Lung (tissue), 12 donors: Measurements from ENCODE around the gene CYB561D1. TPM values are rescaled to one million over a fixed set of nuclear protein-coding genes. Genes with fewer than 3 reads are reported as not detected.

ENCODE experiments used
- ATAC-seq: fragments of 200-7000 bp; cut with Tn5 transposase; one replicate; pipeline ENCODE4 v1.9.1; 2020; ENCODE audit warnings: moderate number of reproducible peaks; ENCODE audit not compliant: insufficient read depth, low FRiP score
- DNase-seq, 3 donors: peaks; one replicate each; pipeline ENCODE4 v3.0.0-alpha.2; 2013 to 2017
- H3K27ac ChIP-seq, 2 donors: one replicate each; pipeline ENCODE4 v1.5.1; 2013; ENCODE audit warnings: mild to moderate bottlenecking in 2 of 2, moderate library complexity in 2 of 2, control low read depth in 1 of 2, inconsistent platforms in 1 of 2, low read depth in 1 of 2, low read length in 1 of 2
- H3K27me3 ChIP-seq, 3 donors: one replicate each; pipeline ENCODE4 v1.5.1; 2013; ENCODE audit warnings: low read length in 2 of 3; ENCODE audit not compliant: control insufficient read depth in 3 of 3, insufficient read depth in 3 of 3
- H3K36me3 ChIP-seq, 4 donors: one replicate each; pipeline ENCODE4 v1.5.1; 2013; ENCODE audit warnings: low read length in 4 of 4, mild to moderate bottlenecking in 1 of 4, moderate library complexity in 1 of 4; ENCODE audit not compliant: control insufficient read depth in 4 of 4, insufficient read depth in 4 of 4
- H3K4me1 ChIP-seq, 5 donors: one replicate each; pipeline ENCODE4 v1.5.1; 2013; ENCODE audit warnings: low read length in 5 of 5, mild to moderate bottlenecking in 2 of 5, moderate library complexity in 1 of 5; ENCODE audit not compliant: control insufficient read depth in 5 of 5, insufficient read depth in 5 of 5
- H3K4me3 ChIP-seq: one replicate; pipeline ENCODE4 v1.5.1; 2013; ENCODE audit warnings: mild to moderate bottlenecking, control low read depth, moderate library complexity
- H3K9ac ChIP-seq, 2 donors: one replicate each; pipeline ENCODE4 v1.5.1; 2013; ENCODE audit warnings: low read length in 2 of 2, control low read depth in 1 of 2; ENCODE audit not compliant: insufficient read depth in 1 of 2
- H3K9me3 ChIP-seq, 4 donors: one replicate each; pipeline ENCODE4 v1.5.1; 2013; ENCODE audit warnings: low read length in 3 of 4, mild to moderate bottlenecking in 1 of 4, moderate library complexity in 1 of 4; ENCODE audit not compliant: control insufficient read depth in 4 of 4, insufficient read depth in 3 of 4
- WGBS, 2 donors: extraction: QIAGEN DNeasy Blood & Tissue Kit; methylation state at CpG; one replicate each; pipeline ENCODE4 v1.1.7; 2013; 5-methylcytosine and 5-hydroxymethylcytosine counted together
- polyA plus RNA-seq, 2 donors: library from polyadenylated mRNA; stranded (reverse); fragments of 200-250 nt; gene quantifications; one replicate each; pipeline ENCODE4 v1.2.1, GENCODE V29; 2013
- total RNA-seq, 2 donors: library from RNA; depleted of rRNA in 1 of 2; stranded (reverse); fragments of >200 nt in 1 of 2; gene quantifications; one replicate each; pipeline ENCODE4 v1.2.1, GENCODE V29; 2014 to 2021
- TF ChIP-seq, protein P1 (sequence below): IDR thresholded peaks from 2 replicates; pipeline ENCODE4 v1.5.1; 2012; ENCODE audit warnings: mild to moderate bottlenecking; ENCODE audit errors: control extremely low read depth, extremely low read depth
- donor health status: control.
- donor health status: control.
- donor health status: Bipolar disorder and iron deficiency.
- donor health status: healthy.
- donor health status: DM: yes; HTN: yes; CAD: no.

CYB561D1 gene
- total and polyA plus RNA-seq, 4 donors: 3.4 to 13.6 (median 6.2) TPM

DNA sequence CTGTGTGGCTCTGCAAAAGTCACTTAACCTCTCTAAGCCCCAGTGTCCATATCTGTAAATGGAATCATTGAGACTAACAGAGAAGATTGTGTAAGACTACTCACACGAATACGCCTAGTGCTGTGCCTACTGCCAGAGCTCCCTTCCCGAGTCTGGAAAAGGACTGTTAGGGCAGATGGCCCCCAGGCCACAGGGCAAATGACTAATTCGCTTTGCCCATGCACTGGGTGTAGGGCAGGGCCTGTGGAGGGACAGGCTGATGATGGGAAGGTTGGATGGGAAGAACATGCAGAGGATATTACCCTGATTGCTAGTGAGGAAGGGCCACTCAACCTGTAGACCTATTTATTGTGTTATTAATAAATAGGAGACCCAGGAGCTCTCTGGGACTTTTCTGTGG lies 41.6 kb downstream of the CYB561D1 start:
- Histone ChIP-seq H3K27me3 (no peaks in the 10 kb centered on the region), H3K4me1 (peaks cover 0 to 13% (median 1%) of the 10 kb centered on the region in 5 donors), H3K9me3 (no peaks in the 10 kb centered on the region), H3K9ac (no peak overlapping the region), H3K27ac (no peak overlapping the region), H3K4me3 (no peak overlapping the region), H3K36me3 (no peaks in the 10 kb centered on the region)
- DNase-seq (no peak), ATAC-seq (no peak)
- 78 to 82% methylated on average over 4 of the region's 4 CpGs for WGBS, 2 donors
- TF ChIP-seq, protein P1, sequence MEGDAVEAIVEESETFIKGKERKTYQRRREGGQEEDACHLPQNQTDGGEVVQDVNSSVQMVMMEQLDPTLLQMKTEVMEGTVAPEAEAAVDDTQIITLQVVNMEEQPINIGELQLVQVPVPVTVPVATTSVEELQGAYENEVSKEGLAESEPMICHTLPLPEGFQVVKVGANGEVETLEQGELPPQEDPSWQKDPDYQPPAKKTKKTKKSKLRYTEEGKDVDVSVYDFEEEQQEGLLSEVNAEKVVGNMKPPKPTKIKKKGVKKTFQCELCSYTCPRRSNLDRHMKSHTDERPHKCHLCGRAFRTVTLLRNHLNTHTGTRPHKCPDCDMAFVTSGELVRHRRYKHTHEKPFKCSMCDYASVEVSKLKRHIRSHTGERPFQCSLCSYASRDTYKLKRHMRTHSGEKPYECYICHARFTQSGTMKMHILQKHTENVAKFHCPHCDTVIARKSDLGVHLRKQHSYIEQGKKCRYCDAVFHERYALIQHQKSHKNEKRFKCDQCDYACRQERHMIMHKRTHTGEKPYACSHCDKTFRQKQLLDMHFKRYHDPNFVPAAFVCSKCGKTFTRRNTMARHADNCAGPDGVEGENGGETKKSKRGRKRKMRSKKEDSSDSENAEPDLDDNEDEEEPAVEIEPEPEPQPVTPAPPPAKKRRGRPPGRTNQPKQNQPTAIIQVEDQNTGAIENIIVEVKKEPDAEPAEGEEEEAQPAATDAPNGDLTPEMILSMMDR: no peak

DNA sequence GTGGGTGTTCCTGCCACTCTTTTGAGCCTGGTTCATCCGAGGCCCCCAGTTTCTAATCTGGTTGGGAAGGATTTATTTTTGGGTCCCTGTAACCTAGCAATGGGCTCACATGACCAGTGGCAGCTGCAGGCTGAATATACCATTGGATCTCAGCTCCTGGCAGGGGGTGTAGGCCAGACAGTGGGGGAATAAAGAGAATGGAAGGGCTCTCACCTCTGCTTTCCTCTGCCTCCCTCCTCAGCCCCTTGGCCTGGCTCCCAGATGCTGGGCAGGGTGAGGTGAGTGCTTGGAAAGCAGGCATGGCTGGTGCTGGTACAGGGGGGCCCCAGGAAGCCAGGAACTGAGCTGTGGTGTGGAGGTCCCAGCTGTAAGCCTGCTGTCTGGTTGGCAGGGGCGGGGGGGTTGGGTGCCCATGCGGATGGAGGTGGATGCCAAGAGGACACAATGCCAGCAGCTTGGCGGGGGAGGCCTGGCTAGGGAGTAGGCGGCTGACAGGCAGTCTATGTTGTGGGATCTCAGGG lies 42.1 kb downstream of the CYB561D1 start:
- H3K4me3 ChIP-seq: no peak overlapping the region
- no peaks in the 10 kb centered on the region for H3K36me3 ChIP-seq
- no peaks in the 10 kb centered on the region for H3K9me3 ChIP-seq
- H3K27ac ChIP-seq: no peak overlapping the region
- 73 to 84% methylated on average over 5 of the region's 5 CpGs for WGBS, 2 donors
- ATAC-seq: no peak
- peaks cover 0 to 3% (median 0%) of the 10 kb centered on the region in 3 donors for H3K27me3 ChIP-seq
- no peak for DNase-seq
- TF ChIP-seq, protein P1: no peak
- peaks cover 0 to 8% (median 0%) of the 10 kb centered on the region in 5 donors for H3K4me1 ChIP-seq
- no peak overlapping the region for H3K9ac ChIP-seq

DNA sequence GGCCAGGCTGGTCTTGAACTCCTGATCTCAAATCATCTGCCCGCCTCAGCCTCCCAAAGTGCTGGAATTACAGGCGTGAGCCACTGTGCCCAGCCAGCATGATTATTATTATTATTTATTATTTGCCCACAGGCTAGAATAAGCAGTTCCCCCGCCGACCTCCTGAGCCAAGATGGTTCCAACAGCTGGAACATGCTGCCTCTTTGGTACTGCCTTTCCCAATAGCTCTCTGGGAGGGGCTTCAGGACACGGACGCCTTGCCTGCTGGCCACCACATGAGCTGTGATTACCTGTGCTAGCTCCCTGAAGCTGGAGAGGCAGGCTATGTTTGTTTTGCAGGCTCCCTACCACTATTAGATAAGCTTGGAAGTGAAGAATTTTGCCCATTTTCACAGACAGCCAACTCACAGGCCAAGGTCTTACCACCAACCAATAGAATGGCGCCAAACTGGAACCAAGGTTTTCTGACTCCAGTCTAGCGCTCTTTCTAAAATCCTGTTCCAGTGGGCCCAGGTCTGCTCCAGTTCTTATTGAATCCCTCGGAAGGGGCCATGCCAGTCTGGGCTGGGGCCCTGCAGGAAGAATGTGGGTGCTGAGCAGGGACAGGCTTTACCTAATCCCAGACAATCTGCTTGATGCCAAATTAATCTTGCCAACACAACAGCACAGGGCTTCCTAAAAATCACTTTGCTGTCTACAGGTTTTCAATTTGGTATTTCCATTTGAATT lies 43.7 kb downstream of the CYB561D1 start:
- H3K9me3 ChIP-seq: no peaks in the 10 kb centered on the region
- no peak for ATAC-seq
- TF ChIP-seq, protein P1: no peak

More for the DNA sequence above, 43.7 kb downstream of the CYB561D1 start:
- WGBS, 2 donors: 83 to 93% methylated on average over 9 of the region's 9 CpGs
- no peak for DNase-seq
- no peak overlapping the region for H3K27ac ChIP-seq
- no peaks in the 10 kb centered on the region for H3K36me3 ChIP-seq
- no peak overlapping the region for H3K4me3 ChIP-seq
- peaks cover 0 to 3% (median 0%) of the 10 kb centered on the region in 3 donors for H3K27me3 ChIP-seq
- peaks cover 0 to 2% (median 0%) of the 10 kb centered on the region in 5 donors for H3K4me1 ChIP-seq
- no peak overlapping the region for H3K9ac ChIP-seq
